Measurements from ENCODE around the gene ALLC.

ALLC gene

GRCh38 chr2:3751806-3752205, 93.8 kb downstream of the ALLC start:
- DNase-seq (ENCODE audit: low spot score), result no peak

Measured in CD4-positive, alpha-beta T cell treated with Interleukin-6 at 100 ng/mL for 8 hours (primary cell).